Pons (tissue), 1 donor: ENCODE results near the gene SYT14.
A peak's percentile ranks its signal among the peaks of the same experiment; 100 is the strongest.
"Not testable (repeated sequence)": the region's sequence is repeated elsewhere in the genome, so short reads cannot be mapped to it uniquely, and the experiment has no call there.

Source experiments
- DNase-seq: peaks from one replicate; pipeline ENCODE4 v3.0.0-alpha.2; 2016; ENCODE audit warnings: low spot score

SYT14 gene

GRCh38 chr1:209945377-209945776 is 7.4 kb downstream of the SYT14 start:
- DNase-seq = no peak

DNA sequence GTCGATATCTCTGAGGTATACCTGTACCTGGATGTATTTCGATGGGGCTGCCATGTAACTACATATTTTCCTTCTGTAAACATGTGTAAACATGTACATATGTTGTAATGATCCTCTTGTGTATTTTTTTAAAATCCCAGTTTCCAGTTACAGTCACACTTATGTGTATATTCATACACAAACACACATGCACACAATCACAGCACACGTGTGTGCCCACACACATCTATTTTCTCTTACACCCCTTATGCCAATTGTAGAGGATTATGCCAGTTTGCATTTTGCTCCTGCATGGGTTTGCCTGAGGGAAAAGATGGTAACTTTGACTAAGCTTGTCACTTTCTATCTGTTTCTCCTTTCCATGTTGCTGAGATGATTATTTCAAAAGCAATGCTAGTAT is 10.1 kb downstream of the SYT14 start:
- no peak for DNase-seq

DNA sequence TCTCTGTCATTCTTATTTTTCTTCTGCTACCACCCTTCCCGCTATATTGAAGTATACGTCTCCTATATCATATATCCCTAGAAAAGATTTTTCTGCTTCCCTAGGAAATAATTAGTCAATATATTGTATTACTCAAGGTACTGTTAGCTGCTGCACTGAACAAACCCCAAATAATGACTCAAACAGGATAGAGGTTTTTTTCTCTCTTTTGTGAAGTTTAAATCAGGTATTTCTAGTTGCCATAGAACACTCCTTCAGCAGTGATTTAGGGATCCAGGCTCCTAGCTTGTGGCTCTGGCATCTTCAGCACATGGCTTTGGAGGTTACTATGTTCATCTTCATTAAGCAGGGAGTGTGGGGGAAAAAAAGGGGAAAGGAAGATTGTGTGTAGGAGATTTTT is 18.1 kb downstream of the SYT14 start:
- no peak for DNase-seq

- DNase-seq = no peak
Measured at GRCh38 chr1:209959623-209960022, 21.6 kb downstream of the SYT14 start.

DNA sequence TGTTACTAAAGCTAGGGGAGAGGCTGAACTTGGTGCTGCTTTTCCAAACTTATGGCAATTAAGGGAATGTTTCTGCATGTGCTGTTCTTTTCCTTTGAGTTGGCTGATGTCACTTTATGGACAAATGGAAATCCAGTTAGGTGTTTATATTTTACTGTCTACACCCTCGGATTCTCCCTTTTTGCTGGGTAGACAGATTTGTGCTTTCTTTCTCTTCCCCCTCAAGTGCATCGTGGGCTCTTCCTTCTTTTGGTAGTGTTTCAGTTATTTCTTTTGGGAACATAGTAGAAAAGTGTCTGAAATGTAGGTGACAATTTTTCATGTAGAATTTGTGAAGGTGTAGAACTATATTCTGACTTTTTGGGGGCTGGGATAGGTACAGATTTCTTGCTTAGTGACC is 22.9 kb downstream of the SYT14 start:
- DNase-seq = no peak

- no peak for DNase-seq
Measured at GRCh38 chr1:209962388-209962787, 24.4 kb downstream of the SYT14 start.

GRCh38 chr1:209962856-209963255 is 24.8 kb downstream of the SYT14 start:
- DNase-seq = no peak

GRCh38 chr1:209965996-209966395 is 28.0 kb downstream of the SYT14 start:
- DNase-seq = no peak

GRCh38 chr1:209978721-209979120 is 40.7 kb downstream of the SYT14 start:
- DNase-seq = not testable (repeated sequence)

DNA sequence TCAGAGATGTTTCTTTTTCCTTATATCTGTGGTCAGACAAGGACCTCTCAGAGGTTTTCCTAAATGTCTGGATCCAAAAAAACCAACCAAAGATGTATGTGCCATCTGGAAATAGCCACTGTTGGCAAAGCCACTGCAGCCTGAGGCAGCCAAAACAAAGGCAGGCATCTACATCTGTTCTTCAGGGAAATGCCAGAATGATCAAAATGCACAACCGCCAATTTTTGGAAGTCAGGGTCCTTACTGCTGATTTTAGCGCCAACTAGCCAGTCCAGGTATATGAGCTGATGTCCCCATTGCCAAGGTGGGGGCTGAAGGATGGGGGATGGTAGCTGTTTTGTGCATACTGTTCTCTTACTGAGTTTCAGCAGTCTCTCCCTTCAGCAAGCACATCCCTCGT is 45.9 kb downstream of the SYT14 start:
- DNase-seq = no peak

DNA sequence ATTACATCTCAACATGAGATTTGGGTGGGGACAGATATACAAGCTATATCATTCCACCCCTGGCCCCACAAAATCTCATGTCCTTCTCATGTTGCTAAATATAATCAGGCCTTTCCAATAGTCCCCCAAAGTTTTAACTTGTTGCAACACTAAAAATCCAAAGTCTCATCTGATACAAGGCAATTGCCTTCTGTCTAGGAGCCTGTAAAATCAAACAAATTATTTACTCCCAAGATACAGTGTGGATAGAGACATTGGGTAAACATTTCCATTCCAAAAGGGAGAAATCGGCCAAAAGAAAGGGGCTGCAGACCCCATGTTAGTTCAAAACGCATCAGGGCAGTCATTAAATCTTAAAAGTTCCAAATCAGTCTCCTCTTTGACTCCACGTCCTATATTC is 47.0 kb downstream of the SYT14 start:
- no peak for DNase-seq

DNA sequence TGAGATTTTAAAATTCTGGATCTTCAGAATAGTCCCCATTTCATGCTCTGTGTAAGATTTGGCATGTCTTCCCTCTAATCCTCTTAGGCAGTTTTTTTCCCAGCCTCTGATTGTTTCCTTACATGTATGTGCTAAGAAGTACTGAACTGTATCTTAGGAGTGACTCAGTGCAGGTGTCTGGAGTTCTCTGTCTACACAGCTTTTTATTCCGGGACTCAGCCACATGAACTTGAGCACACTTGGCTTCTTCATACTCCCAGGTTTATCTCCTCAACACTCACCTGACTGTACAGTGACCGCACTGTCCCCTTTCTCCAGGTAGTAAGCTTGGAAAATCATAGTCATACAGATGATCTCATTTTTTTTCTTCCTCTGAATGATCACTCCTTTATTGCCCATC is 50.7 kb downstream of the SYT14 start:
- DNase-seq = no peak

GRCh38 chr1:209989525-209989924 is 51.5 kb downstream of the SYT14 start:
- DNase-seq = peak; percentile 51

DNA sequence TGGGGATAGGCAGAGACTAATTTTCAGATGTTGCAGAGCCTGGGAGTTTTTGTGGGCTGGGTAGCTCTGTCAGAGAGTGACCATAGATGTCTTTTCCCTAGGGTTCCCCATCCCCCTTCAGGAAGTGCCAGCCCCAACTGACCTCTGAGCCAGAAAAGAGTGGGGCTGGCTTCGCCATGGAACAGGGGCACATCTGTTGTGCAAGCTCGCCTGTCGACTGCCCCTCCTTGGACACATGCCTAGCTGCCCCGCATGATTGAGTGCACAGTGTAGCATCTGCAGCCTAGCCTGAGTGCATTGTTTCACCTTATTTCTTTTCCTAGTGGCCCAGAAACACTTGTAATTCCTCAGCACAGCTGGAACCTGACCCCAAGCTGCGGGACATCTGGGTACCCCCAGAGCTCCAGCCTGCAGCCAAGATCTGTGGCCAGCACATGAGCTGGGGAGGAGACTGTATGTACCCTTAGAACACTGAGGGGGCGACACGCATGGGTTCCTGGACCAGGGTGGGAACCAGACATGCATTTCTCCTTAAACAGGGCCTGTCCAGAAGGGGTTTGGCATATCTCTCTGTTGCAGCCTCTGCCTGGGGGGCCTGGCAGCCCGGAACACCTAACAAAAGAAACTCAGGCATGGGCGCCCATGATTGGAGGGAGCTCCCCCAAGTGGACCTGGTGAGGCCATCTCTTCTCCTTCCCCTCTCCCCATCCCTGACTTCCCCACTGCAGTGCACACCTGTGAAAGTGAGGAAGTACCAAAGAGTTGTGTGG is 55.2 kb downstream of the SYT14 start:
- no peak for DNase-seq

DNA sequence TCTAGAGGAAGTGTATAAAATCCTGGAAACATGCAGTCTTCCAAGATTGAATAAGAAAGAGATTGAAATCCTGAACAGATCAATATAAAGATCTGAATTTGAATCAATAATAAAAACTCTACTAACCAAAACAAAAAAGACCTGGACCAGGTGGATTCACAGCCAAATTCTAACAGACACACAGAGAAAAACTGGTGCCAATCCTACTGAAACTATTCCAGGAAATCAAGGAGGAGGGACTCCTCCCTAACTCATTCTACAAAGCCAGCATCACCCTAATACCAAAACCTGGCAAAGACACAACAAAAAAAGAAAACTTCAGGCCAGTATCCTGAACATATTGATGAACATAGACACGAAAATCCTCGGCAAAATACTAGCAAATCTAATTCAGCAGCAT is 58.3 kb downstream of the SYT14 start:
- DNase-seq = no peak

DNA sequence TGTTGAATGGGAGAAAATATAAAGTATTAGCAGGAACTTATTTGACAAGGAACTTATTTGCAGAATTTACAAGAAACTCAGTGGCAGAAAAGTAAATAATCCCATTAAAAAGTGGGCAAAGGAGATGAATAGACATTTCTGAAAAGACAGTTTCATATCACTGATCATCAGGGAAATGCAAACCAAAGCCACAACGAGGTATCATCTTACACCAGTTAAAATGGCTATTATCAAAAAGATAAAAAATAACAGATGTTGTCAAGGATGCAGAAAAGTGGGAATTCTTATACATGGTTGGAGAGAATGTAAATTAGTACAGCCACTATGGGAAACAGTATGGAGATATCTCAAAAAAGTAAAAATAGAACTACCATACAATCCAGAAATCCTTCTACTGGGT is 61.0 kb downstream of the SYT14 start:
- no peak for DNase-seq

- DNase-seq = no peak
Measured at GRCh38 chr1:210001751-210002150, 63.7 kb downstream of the SYT14 start.

DNA sequence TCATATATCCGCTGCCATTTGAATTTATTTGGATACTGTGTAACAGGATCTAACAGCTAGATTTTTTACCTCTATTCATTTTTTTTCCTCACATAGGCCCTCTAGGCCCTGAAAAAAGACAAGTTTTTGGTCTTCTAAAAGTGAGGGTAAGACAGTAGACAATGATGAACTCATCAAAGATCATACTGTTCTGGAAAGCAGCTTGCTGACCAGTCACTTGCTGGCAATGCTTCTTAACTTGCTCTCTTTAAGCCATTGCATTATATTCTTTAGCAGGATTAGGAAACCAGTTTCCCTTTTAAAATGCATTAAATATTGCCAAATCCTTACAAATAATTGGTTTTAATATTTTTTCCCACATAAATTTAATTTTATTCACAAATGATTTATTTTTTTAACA is 65.5 kb downstream of the SYT14 start:
- peak; percentile 37 for DNase-seq

- DNase-seq = no peak
Measured at GRCh38 chr1:210010161-210010560, 72.1 kb downstream of the SYT14 start.

DNA sequence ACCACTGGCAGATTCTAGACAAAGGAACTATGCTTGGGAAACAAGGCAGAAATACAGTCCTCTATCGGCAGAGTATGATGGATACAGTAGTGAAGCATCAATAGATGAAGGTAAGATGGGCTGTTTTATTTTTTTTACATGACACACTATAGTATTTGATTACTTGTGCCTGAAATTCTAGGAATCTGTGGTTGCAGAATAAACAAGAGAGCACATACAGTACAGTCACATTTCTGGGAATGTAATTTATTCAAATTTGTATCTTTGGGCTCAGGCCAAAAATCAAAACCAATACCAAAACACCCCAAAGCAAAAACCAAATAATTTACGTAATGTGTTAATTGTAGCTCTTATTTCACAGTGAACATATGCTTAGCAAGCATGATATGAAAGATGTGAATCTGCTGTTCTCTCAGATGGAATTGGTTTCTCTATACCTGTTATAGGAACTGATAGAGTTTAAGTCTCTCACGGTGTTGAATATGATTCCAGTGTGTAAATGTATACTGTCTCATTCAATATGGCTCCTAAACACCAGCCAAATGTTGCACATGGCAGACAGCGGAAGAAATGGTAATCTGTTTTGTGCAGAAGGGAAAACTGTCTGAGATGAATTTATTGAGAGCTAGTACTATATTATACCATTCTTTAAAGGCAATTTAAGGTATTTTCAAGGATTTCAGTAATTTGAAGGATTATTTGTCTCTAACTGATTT is 83.3 kb downstream of the SYT14 start:
- no peak for DNase-seq

DNA sequence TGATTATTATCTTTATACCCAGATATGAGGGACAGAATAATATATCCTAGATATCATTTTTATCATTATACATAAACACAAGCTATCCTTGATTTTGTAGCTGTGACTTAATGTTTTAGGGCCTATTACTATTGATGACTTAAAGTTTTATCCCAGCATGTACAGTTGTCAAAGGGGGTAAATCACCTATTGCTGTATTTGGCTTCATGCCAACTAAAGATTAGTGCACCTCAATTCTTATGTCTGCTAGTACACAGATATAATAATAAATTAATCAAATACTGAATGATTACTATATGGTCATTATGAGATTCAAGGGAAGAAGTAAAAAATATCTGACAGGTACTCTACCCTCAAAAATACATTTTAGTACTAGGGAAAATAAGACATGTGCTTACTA is 84.0 kb downstream of the SYT14 start:
- no peak for DNase-seq

DNA sequence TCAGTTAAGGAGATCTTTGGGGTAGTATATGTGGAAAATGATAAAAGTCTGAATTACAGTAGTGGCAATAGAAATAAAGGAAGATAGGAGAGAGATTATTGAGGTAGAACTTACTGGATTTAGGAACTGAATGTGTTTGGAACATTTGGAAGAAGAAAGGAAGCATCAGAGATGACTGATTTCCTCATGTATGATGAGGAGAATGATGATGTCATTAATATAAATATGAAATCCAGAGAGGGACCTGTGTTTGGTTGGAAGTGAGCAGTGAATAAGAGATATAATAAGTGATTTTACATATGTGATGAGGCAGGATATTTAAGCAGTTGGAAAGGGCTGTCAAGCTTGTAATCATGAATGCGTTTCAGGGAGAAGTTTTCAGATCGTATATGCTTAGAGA is 86.3 kb downstream of the SYT14 start:
- no peak for DNase-seq

DNA sequence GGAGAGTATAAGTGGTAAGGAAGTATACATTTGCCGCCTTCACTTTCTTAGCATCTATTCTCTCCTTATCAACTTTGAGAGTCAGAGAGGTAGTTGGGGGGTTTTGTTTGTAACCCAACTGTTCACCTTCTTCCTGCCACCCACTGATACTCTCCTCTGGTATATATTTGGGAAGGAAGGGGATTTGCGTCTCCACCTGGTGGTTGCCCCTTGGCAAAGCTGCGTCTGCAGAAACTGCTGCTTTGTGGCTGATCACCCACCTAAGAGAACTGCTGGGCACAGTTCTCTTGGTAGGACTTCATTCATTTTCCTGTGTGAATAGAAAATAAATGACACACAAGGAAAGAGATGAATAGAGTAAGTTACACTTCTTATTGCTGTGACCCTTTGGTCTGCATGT is 87.0 kb downstream of the SYT14 start:
- DNase-seq = no peak

DNA sequence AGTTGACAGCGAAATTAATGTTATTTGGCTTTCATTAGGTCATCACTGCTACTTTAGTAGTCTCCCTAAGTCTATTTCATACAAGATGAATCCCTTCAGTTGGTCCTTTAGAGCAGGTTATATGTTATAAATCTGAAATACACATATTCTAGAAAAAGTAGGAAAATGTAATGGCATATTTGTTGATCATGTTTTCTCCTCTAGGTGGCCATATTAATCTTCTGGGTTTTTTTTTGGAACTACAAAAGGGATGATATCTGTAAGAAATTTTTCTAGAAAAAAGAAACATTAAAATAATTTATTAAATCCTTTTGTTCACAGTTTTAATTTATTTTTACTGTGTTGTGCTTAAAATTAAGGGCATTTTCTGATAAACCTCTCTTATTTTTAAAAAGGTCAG is 87.9 kb downstream of the SYT14 start:
- no peak for DNase-seq
